ENCODE measurements around the gene LTB4R2.

DNA sequence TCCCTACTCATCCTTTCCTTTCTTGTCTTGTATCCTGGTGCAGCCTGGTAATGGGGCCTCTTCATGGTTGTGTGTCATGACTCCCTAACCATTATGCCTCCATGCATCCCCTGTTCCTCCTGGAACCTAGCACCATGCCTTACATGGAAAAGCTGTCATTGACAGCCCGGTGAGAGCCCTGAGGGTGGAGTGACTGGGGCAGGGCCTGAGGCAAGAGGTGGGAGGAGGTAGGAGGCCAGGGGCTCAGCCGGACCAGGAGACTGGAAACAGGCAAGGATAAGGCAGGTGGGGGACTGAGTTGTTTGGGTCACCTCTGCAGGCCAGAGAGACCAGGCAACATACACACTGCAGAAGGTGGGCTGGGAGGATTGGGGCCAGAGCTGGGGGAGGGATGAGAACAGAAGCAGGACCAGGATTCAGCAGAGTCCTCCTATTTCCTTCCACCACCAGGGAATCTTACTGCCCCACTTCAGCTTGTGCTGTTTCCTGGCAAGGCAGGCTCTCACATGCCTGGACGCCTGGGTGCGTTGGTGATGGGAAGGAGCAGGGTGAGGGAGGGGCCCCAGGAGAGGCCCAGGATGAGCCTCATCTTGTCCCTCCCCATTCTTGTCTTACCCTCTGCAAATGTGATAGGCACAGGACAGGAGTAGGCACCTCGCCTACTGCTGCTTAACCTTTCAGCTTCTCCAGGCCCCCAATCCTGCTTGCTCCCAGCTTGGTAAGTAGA is at the start of gene LTB4R2:
- TF ChIP-seq, protein P1, sequence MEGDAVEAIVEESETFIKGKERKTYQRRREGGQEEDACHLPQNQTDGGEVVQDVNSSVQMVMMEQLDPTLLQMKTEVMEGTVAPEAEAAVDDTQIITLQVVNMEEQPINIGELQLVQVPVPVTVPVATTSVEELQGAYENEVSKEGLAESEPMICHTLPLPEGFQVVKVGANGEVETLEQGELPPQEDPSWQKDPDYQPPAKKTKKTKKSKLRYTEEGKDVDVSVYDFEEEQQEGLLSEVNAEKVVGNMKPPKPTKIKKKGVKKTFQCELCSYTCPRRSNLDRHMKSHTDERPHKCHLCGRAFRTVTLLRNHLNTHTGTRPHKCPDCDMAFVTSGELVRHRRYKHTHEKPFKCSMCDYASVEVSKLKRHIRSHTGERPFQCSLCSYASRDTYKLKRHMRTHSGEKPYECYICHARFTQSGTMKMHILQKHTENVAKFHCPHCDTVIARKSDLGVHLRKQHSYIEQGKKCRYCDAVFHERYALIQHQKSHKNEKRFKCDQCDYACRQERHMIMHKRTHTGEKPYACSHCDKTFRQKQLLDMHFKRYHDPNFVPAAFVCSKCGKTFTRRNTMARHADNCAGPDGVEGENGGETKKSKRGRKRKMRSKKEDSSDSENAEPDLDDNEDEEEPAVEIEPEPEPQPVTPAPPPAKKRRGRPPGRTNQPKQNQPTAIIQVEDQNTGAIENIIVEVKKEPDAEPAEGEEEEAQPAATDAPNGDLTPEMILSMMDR (IDR thresholded peaks at IDR 0.05) = no peak
- no peak for TF ChIP-seq POLR2A (IDR thresholded peaks at IDR 0.05)

Measured in lower leg skin (tissue), 3 donors.